GM21619 (cell line): Measurements from ENCODE around the gene MYO5C.
"Not testable (repeated sequence)": the region's sequence is repeated elsewhere in the genome, so short reads cannot be mapped to it uniquely, and the experiment has no call there.

Experiments
- ATAC-seq: cut with Tn5 transposase; IDR thresholded peaks from one replicate; pipeline ENCODE4 v1.9.1; 2021; ENCODE audit not compliant: unreplicated experiment

The MYO5C gene

GRCh38 chr15:52243697-52244555 lies 51.7 kb downstream of the MYO5C start:
- no peak for ATAC-seq

- ATAC-seq = no peak
Observed at GRCh38 chr15:52243286-52243685, 52.3 kb downstream of the MYO5C start.

- no peak for ATAC-seq
Observed at GRCh38 chr15:52241489-52241888, 54.1 kb downstream of the MYO5C start.

- ATAC-seq = no peak
Observed at GRCh38 chr15:52240166-52240565, 55.4 kb downstream of the MYO5C start.

- ATAC-seq = not testable (repeated sequence)
Observed at GRCh38 chr15:52238989-52239525, 56.5 kb downstream of the MYO5C start.

- ATAC-seq = no peak
Observed at GRCh38 chr15:52238149-52238548, 57.5 kb downstream of the MYO5C start.

GRCh38 chr15:52236013-52236412 lies 59.6 kb downstream of the MYO5C start:
- ATAC-seq = no peak

GRCh38 chr15:52234596-52235541 lies 60.7 kb downstream of the MYO5C start:
- ATAC-seq = peak; percentile 38

- ATAC-seq = peak; percentile 32
Observed at GRCh38 chr15:52233405-52233804, 62.2 kb downstream of the MYO5C start.

GRCh38 chr15:52232327-52232726 lies 63.3 kb downstream of the MYO5C start:
- peak; percentile 58 for ATAC-seq

- ATAC-seq = no peak
Observed at GRCh38 chr15:52230073-52230472, 65.5 kb downstream of the MYO5C start.

- ATAC-seq = no peak
Observed at GRCh38 chr15:52228921-52229320, 66.7 kb downstream of the MYO5C start.

GRCh38 chr15:52227456-52227855 lies 68.1 kb downstream of the MYO5C start:
- peak; percentile 68 for ATAC-seq

GRCh38 chr15:52225230-52225629 lies 70.4 kb downstream of the MYO5C start:
- no peak for ATAC-seq

GRCh38 chr15:52224211-52224610 lies 71.4 kb downstream of the MYO5C start:
- ATAC-seq = no peak

- peak; percentile 57 for ATAC-seq
Observed at GRCh38 chr15:52221730-52222129, 73.9 kb downstream of the MYO5C start.

GRCh38 chr15:52220937-52221660 lies 74.5 kb downstream of the MYO5C start:
- ATAC-seq = no peak

- no peak for ATAC-seq
Observed at GRCh38 chr15:52220251-52220650, 75.4 kb downstream of the MYO5C start.

GRCh38 chr15:52218816-52219215 lies 76.8 kb downstream of the MYO5C start:
- no peak for ATAC-seq

- no peak for ATAC-seq
Observed at GRCh38 chr15:52218371-52218770, 77.2 kb downstream of the MYO5C start.

GRCh38 chr15:52217186-52217585 lies 78.4 kb downstream of the MYO5C start:
- no peak for ATAC-seq
